NB4 (cell line): ENCODE measurements around the gene SLC25A33.
A peak's percentile ranks its signal among the peaks of the same experiment; 100 is the strongest.

Experiments
- DNase-seq: peaks from one replicate; pipeline ENCODE4 v3.0.0; 2010; ENCODE audit warnings: low read depth
- H3K4me3 ChIP-seq: one replicate; pipeline ENCODE4 v1.5.1; 2011; ENCODE audit warnings: mild to moderate bottlenecking, low read depth, low read length, moderate library complexity
- MYC ChIP-seq: IDR thresholded peaks from 2 replicates; pipeline ENCODE4 v1.6.1; 2011; ENCODE audit warnings: low read depth, low read length
- POLR2A ChIP-seq: IDR thresholded peaks from 2 replicates; pipeline ENCODE4 v1.6.1; 2011; ENCODE audit warnings: mild to moderate bottlenecking; ENCODE audit not compliant: insufficient read length; ENCODE audit errors: extremely low read depth
- TF ChIP-seq, protein P1 (sequence below): IDR thresholded peaks from 2 replicates; pipeline ENCODE4 v1.6.1; 2011; ENCODE audit warnings: low read depth, low read length
- TF ChIP-seq, protein P2 (sequence below): IDR thresholded peaks from one replicate; pipeline ENCODE4 v1.5.1; 2012; ENCODE audit warnings: low read depth, low read length

The SLC25A33 gene, protein sequence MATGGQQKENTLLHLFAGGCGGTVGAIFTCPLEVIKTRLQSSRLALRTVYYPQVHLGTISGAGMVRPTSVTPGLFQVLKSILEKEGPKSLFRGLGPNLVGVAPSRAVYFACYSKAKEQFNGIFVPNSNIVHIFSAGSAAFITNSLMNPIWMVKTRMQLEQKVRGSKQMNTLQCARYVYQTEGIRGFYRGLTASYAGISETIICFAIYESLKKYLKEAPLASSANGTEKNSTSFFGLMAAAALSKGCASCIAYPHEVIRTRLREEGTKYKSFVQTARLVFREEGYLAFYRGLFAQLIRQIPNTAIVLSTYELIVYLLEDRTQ

DNA sequence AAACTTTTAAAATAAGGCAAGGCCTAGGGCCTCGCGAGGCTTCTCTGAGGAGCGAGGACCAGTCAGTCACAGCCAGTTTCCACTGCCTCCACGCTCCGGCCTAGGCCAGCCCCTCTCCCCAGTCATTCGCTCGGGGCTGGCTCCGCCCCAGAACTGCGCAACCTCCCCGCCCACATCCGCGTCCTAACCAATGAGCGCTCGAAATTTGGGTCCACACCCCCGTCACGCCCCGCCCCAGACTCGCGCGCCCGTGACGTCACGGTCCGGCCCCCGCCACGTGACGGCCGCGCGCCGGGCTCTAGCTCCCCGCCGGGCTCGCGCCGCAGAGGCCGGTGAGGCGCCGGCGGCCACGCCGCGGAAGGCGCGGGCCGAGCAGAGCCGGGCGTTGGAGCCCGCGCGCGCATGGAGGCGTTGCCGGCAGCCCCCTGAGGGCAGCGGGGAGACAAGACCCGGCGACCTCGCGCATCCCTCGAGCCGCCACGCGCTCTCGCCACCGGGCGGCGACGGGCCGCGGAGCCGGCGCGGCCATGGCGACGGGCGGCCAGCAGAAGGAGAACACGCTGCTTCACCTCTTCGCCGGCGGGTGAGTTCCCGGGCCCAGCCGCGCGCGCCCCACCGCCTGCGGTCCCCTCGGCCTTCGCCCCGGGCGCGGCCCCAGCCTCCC, at the start of gene SLC25A33:
Gene SLC25A33 (plus strand): TSS at position 301 of the 664 bp plus-strand sequence. CDS start 227 bp downstream, at position 528.
- peak; percentile 84 for TF ChIP-seq MYC
- TF ChIP-seq, protein P1, sequence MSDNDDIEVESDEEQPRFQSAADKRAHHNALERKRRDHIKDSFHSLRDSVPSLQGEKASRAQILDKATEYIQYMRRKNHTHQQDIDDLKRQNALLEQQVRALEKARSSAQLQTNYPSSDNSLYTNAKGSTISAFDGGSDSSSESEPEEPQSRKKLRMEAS: peak; percentile 90
- peak; percentile 89 for TF ChIP-seq POLR2A
- TF ChIP-seq, protein P2, sequence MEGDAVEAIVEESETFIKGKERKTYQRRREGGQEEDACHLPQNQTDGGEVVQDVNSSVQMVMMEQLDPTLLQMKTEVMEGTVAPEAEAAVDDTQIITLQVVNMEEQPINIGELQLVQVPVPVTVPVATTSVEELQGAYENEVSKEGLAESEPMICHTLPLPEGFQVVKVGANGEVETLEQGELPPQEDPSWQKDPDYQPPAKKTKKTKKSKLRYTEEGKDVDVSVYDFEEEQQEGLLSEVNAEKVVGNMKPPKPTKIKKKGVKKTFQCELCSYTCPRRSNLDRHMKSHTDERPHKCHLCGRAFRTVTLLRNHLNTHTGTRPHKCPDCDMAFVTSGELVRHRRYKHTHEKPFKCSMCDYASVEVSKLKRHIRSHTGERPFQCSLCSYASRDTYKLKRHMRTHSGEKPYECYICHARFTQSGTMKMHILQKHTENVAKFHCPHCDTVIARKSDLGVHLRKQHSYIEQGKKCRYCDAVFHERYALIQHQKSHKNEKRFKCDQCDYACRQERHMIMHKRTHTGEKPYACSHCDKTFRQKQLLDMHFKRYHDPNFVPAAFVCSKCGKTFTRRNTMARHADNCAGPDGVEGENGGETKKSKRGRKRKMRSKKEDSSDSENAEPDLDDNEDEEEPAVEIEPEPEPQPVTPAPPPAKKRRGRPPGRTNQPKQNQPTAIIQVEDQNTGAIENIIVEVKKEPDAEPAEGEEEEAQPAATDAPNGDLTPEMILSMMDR: no peak
- peak within 1 kb of the TSS; percentile 93 for H3K4me3 ChIP-seq
- DNase-seq: peak; percentile 96

DNA sequence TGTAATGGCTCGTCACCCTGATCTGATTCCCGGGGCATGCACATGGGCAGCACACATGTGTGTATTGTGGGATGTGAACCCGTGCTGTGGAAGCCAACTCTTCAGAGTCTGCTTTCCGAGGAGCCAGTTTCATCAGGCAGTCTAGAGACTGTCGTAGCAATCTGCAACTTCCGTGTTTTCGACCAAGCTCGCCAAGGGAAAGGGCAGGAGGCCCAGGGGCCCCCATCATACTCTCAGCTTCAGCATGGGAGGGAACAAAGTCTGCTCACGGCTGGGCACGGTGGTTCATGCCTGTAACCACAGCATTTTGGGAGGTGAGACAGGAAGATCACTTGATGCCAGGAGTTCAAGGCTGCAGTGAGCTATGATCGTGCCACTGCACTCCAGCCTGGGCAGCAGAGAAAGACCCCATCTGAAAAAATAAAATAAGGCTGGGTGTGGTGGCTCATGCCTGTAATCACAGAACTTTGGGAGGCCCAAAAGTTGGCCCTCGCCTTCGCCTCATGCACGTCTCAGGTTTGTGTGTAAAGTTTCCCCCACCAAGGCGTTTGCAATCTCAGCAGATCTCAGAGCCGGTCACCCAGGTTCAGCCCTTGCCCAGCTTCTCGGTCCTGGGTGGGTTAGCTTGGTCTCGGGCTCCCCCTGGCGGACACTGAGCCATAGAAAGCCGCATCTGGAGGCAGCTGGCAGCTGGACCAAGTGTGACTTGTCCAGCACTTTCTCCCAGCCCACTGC, 48.5 kb upstream of the SLC25A33 start:
- TF ChIP-seq POLR2A: no peak
- TF ChIP-seq, protein P2: peak; percentile 84
- H3K4me3 ChIP-seq: no peak overlapping the region
- peak; percentile 78 for DNase-seq

DNA sequence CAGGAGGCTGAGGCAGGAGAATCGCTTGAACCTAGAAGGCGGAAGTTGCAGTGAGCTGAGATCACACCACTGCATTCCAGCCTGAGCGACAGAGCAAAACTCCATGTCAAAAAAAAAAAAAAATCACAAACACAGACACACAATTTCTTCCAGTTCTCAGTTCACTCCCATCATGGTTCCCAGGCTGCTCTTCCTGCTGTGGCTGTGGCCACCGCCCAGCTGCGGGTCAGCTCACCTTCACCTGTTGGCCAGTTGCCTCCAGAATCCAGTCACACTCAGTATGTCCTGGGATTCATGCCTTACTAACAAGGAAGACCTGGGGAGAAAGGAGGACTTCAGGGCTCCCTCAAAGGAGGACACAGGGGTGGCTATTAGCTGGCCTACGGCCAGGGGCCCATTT, 45.9 kb upstream of the SLC25A33 start:
- H3K4me3 ChIP-seq: no peak overlapping the region
- no peak for TF ChIP-seq POLR2A
- TF ChIP-seq, protein P2: no peak
- no peak for DNase-seq

- DNase-seq: peak; percentile 74
- TF ChIP-seq MYC: 0 out of 2 replicates have a peak, but pooled peaks have one; percentile 35
- TF ChIP-seq, protein P1: no peak
- no peak for TF ChIP-seq POLR2A
- TF ChIP-seq, protein P2: peak; percentile 86
- peak overlapping the region; percentile 38 for H3K4me3 ChIP-seq
These were observed 44.1 kb upstream of the SLC25A33 start for GRCh38 chr1:9494936-9495758.

DNA sequence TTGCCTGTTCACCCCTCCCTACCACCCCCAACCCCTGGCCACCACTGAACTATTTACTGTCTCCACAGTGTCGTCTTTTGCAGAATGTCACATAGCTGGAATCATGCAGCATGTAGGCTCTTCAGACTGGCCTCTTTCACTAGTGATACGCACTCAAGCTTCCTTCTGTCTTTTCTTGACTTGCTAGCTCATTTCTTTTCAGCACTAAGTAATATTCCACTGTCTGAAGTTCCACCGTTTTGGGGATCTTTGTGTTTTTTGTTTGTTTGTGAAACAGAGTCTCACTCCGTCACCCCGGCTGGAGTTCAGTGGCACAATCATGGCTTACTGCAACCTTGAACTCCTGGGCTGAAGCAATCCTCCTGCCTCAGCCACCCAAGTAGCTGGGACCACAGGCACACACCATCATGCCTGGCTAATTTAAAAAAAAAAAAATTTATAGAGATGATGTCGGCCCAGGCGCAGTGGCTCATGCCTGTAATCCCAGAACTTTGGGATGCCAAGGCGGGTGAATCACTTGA, 43.4 kb upstream of the SLC25A33 start:
- no peak for DNase-seq
- TF ChIP-seq, protein P1: no peak
- TF ChIP-seq, protein P2: no peak
- TF ChIP-seq POLR2A (no peak), MYC (no peak)

More for the DNA sequence above, 43.4 kb upstream of the SLC25A33 start:
- no peak overlapping the region for H3K4me3 ChIP-seq
